ENCODE measurements around the gene SLC19A2.

DNA sequence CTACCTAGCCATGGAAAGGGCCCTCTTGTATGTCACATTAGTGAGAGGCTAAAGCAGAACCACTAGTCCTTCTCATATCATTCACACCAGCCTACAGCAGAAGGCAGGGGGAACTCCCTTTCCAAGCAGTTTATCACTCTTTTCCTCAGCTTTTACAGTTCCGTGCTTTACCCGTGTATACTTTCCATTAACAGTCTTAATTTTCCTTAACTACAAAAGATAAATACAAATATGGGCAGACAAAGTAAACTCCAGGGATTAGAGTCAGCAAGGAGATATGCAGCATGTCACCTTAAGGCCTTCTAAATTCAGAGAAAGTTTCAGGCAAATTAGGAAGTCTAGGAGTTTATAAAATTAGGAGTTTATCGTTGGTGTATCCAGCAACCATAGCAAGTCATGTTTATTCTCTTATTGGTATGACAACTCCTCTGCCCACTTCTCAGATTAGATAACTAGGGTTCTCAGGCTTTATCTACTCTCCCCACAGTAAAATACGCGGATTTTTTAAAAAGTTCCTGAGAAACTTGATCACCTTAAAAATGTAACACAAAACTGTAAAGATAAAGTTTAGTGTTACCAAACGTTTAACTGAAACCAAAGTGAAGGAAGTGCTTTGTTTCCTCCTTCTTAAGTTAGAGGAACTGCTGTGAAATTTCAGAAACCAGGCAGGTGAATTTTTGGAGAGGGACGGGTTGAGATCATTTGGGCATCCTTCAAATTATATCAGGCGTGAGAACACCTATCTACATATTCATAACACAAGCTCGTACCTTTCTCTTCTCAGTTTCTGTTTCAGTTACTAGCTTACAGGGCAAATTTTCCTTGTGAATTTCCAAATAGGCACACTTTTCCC is 42.7 kb upstream of the SLC19A2 start:
- TF ChIP-seq, protein P1, sequence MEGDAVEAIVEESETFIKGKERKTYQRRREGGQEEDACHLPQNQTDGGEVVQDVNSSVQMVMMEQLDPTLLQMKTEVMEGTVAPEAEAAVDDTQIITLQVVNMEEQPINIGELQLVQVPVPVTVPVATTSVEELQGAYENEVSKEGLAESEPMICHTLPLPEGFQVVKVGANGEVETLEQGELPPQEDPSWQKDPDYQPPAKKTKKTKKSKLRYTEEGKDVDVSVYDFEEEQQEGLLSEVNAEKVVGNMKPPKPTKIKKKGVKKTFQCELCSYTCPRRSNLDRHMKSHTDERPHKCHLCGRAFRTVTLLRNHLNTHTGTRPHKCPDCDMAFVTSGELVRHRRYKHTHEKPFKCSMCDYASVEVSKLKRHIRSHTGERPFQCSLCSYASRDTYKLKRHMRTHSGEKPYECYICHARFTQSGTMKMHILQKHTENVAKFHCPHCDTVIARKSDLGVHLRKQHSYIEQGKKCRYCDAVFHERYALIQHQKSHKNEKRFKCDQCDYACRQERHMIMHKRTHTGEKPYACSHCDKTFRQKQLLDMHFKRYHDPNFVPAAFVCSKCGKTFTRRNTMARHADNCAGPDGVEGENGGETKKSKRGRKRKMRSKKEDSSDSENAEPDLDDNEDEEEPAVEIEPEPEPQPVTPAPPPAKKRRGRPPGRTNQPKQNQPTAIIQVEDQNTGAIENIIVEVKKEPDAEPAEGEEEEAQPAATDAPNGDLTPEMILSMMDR (conservative IDR thresholded peaks at IDR 0.05 in 1 of 2, IDR thresholded peaks at IDR 0.05 in 1 of 2; ENCODE audit: low read depth in 1 of 2, low read length in 2 of 2): no peak
- no peak for TF ChIP-seq EZH2 (IDR thresholded peaks at IDR 0.05; ENCODE audit: low read length, missing control alignments)
